Kidney epithelial cell (primary cell): Measurements from ENCODE around the gene TENT4A. TPM values are rescaled to one million over a fixed set of nuclear protein-coding genes. Genes with fewer than 3 reads are reported as not detected.

Experiments used
- DNase-seq: peaks from one replicate; pipeline ENCODE4 v3.0.0-alpha.2; 2010; ENCODE audit warnings: low read depth
- H3K27me3 ChIP-seq: 2 replicates; pipeline ENCODE4 v1.6.0; 2011; ENCODE audit warnings: low read length; ENCODE audit not compliant: control insufficient read depth, insufficient read depth
- H3K36me3 ChIP-seq: 2 replicates; pipeline ENCODE4 v1.5.1; 2011; ENCODE audit warnings: low read length; ENCODE audit not compliant: control insufficient read depth, insufficient read depth
- H3K4me3 ChIP-seq: 2 replicates; pipeline ENCODE4 v1.5.1; 2011; ENCODE audit warnings: low read depth, mild to moderate bottlenecking, control low read depth, low read length
- CTCF ChIP-seq: IDR thresholded peaks from 2 replicates; pipeline ENCODE4 v1.5.1; 2011; ENCODE audit warnings: mild to moderate bottlenecking, moderate library complexity, low read length, control low read depth, inconsistent platforms; ENCODE audit not compliant: insufficient read depth, poor library complexity, severe bottlenecking
- total RNA-seq: library from RNA; depleted of rRNA; stranded (reverse); fragments of >200 nt; gene quantifications from 2 replicates; pipeline ENCODE4 v1.2.3, GENCODE V29; 2015

Gene TENT4A
- total RNA-seq, 1 donor from 2014 or later, result 12.0 TPM

DNA sequence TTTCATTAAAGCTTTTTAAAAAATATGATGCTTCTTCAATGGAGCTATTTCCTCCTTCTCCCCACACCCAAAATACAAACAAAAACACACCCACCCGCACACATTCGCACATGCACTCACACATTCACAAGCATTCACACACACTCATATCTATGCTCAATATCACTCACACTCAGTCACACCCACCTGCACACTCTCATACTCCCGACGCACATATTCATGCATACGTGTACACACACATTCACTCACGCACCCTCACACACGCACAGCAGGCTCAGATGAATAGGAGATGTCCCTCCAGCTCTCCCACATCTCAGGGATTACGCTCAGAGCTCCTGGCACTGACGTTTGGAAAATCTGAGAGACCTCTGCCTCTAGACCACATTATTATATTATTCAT, 25.7 kb upstream of the TENT4A start:
- no peak for TF ChIP-seq CTCF
- Histone ChIP-seq H3K36me3 (no peaks in the 10 kb centered on the region), H3K4me3 (no peak overlapping the region), H3K27me3 (no peaks in the 10 kb centered on the region)
- DNase-seq, result no peak

DNA sequence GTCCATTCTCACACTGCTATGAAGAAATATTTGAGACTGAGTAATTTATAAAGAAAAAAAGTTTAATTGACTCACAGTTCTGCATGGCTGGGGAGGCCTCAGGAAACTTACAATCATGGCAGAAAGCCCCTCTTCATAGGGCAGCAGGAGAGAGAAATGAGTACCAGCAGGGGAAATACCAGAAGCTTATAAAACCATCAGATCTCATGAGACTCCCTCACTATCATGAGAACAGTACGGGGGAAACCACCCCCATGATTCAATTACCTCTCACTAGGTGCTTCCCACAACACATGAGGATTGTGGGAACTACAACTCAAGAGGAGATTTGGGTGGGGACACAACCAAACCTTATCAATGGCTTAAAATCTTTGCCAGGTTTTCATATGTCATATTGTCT, 20.3 kb upstream of the TENT4A start:
- no peak for TF ChIP-seq CTCF
- DNase-seq, result no peak
- Histone ChIP-seq H3K36me3 (no peaks in the 10 kb centered on the region), H3K4me3 (no peak overlapping the region), H3K27me3 (no peaks in the 10 kb centered on the region)

DNA sequence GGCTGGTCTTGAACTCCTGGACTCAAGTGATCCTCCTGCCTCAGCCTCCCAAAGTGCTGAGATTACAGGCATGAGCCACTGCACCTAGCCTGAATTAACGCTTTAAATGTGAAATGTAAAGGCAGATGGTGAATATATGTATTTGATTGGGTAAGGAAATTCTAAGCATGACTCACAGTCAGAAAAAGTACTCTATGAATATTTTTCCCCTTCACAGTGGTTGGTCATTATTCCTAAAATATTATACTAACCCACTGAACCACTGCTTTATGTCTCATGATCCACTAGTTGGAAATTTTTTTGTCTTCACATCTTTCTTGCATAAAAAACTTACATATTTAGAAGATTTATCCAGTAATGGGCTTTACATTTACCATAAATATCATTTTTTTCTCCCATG, 14.5 kb upstream of the TENT4A start:
- Histone ChIP-seq H3K4me3 (no peak overlapping the region), H3K27me3 (no peaks in the 10 kb centered on the region), H3K36me3 (no peaks in the 10 kb centered on the region)
- no peak for TF ChIP-seq CTCF
- DNase-seq, result no peak

DNA sequence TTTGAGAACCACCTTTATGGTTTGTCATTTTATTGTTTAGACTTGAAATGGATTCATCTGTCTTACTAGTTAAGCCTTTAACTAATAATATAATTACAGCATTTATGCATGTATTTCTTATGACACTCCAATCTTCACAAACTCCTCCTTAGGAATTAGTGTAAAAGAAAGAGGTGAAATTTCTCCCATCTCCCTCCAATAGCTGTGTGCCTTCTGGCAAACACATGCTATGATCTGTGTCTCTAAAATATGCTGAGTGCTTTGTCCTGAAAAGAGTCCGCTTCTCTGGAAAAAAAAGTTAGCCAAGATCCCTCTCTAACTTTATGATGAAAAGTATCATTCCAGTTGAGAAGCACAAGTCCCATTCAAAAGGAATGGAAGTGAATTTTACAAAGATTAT, 13.9 kb upstream of the TENT4A start:
- TF ChIP-seq CTCF, result no peak
- no peak overlapping the region for H3K4me3 ChIP-seq
- no peak for DNase-seq
- no peaks in the 10 kb centered on the region for H3K27me3 ChIP-seq
- no peaks in the 10 kb centered on the region for H3K36me3 ChIP-seq

GRCh38 chr5:6700074-6700684, 13.1 kb upstream of the TENT4A start:
- Histone ChIP-seq H3K27me3 (no peaks in the 10 kb centered on the region), H3K36me3 (no peaks in the 10 kb centered on the region), H3K4me3 (no peak overlapping the region)
- no peak for DNase-seq
- TF ChIP-seq CTCF, result no peak

DNA sequence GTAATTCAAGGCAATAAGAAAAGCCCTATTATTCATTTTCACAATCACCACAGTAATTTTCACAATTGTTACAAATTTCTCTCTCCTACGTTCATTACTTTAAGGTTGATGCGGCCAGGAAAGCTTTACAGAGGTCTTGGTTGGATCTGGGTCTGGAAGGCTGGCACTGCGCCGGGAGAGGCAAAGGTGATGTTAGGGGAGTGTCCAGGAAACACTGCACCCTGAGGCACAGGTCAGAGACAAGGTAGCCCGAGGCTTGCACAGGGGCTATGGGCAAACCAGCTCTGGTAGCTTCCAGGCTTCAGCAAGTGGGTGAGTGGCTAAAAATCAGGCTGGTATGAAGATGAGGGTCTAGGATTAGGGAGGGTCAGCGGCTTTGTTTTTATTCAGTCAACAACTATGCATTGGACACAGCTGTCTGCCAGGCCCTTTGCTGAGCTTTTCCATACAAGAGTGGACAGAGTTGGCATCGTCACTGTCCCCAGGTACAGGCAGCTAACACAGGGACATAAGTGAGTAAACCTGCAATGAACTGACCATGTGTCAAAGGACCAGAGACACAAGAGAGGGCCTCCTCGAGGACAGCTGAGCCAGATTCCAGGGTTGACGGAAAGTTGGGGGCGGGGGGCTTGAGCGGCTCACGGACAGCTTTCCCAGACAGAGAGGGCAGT, 12.4 kb upstream of the TENT4A start:
- H3K4me3 ChIP-seq, result no peak overlapping the region

More for the DNA sequence above, 12.4 kb upstream of the TENT4A start:
- TF ChIP-seq CTCF, result no peak
- Histone ChIP-seq H3K27me3 (no peaks in the 10 kb centered on the region), H3K36me3 (no peaks in the 10 kb centered on the region)
- no peak for DNase-seq
